Uterus (tissue), 2 donors: ENCODE measurements around the gene S100A13.
"Not testable (repeated sequence)": the region's sequence is repeated elsewhere in the genome, so short reads cannot be mapped to it uniquely, and the experiment has no call there.

Experiments
- CTCF ChIP-seq, 4 experiments: fragments of 200-600 bp in 2 of 4; fragments of 450-650 bp in 2 of 4; sonication (generic) in 2 of 4; IDR thresholded peaks; one replicate each; pipeline ENCODE4 v1.5.1; 2016 to 2019; ENCODE audit warnings: antibody characterized with exemption in 4 of 4, mild to moderate bottlenecking in 2 of 4, moderate library complexity in 1 of 4
- POLR2A ChIP-seq, 2 donors: fragments of 450-650 bp; IDR thresholded peaks; one replicate each; pipeline ENCODE4 v1.6.1; 2016; ENCODE audit warnings: antibody characterized with exemption in 2 of 2, mild to moderate bottlenecking in 1 of 2, moderate library complexity in 1 of 2

- TF ChIP-seq CTCF, POLR2A (IDR thresholded peaks at IDR 0.05): not testable (repeated sequence)
Observed at GRCh38 chr1:153582836-153583235, 44.5 kb downstream of the S100A13 start.
